ENCODE data around the gene DNAJC5.
"Not testable (repeated sequence)": the region's sequence is repeated elsewhere in the genome, so short reads cannot be mapped to it uniquely, and the experiment has no call there.

The DNAJC5 gene

DNA sequence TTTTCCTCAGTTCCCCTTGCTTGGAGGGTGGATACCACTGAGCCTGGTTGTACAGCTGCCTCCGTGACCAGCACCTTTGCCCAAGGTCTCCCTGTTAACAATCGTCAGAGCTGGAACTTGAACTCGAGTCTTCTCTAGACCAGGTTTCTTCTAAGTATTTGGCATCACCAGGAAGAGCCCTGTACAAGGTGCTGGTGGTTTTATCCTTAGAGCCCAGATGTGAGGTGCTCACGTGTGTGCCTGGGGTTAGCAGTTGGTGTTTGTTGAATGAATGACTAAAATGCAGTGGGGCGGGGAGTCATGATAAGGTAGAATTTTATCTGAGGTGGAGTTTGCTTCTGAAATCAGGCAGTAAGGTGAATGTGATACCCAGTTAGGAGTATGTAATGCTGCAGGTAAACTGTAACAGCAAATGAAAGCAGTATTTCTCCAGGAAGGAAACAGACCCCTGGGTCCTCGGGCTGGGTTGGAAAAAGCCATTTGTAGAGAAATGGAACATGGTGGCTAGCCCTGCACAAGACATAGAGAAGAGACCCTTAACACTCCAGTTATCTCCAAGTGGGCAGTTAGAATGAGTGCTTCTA, 3.1 kb downstream of the DNAJC5 start:
- no peak overlapping the region for H3K4me3 ChIP-seq (ENCODE audit: extremely low read depth, insufficient read depth, low read length, poor library complexity, severe bottlenecking)
- no peak overlapping the region for H3K27ac ChIP-seq (ENCODE audit: low read depth, low read length, severe bottlenecking)
- 95% methylated on average over 6 of the region's 6 CpGs for WGBS, 2 experiments (ENCODE audit: insufficient coverage in 2 of 2)
- H3K36me3 ChIP-seq (ENCODE audit: control insufficient read depth, insufficient read depth, low read length), result peaks cover 19% of the 10 kb centered on the region
- peaks cover 7% of the 10 kb centered on the region for H3K4me1 ChIP-seq (ENCODE audit: control insufficient read depth, insufficient read depth, low read length, poor library complexity, severe bottlenecking)
- no peaks in the 10 kb centered on the region for H3K9me3 ChIP-seq (ENCODE audit: control insufficient read depth, low read length)

DNA sequence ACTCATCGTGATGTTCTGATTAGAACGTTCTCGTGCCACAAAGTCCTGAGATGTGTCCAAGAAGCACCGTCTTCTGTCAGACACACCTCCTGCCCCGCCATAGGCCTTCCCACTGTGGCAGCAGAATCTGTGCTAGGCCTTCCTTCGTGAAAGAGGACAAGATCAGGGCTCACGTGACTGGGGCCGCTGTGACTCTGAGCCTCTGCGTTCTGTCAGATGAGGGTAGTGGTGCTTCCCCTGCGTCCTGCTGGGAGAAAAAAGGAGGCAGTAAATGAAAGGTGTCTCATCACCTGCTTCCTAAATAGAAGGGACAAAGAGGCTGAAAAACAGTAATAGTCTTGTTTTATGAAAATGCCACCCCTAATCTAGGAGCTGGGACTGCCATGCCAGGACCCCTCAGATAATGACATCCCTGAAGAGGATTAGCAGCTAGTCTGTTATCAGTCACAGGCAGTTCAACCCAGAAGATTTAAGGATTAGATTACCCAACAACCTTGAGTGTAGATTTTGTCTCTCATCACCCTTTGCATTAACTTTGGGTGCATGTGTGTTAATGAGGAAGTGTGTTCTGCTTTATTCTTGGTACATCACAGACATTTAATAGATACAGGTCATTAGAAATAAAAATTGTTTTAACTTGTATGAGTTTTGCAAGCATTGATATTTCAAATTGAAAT, 4.1 kb downstream of the DNAJC5 start:
- 88 to 95% methylated on average over 9 to 10 of the region's 10 CpGs for WGBS, 2 experiments (ENCODE audit: insufficient coverage in 2 of 2)
- Histone ChIP-seq H3K4me3 (ENCODE audit: extremely low read depth, insufficient read depth, low read length, poor library complexity, severe bottlenecking) (no peak overlapping the region), H3K4me1 (ENCODE audit: control insufficient read depth, insufficient read depth, low read length, poor library complexity, severe bottlenecking) (peaks cover 5% of the 10 kb centered on the region), H3K27ac (ENCODE audit: low read depth, low read length, severe bottlenecking) (no peak overlapping the region), H3K9me3 (ENCODE audit: control insufficient read depth, low read length) (no peaks in the 10 kb centered on the region), H3K36me3 (ENCODE audit: control insufficient read depth, insufficient read depth, low read length) (peaks cover 19% of the 10 kb centered on the region)

DNA sequence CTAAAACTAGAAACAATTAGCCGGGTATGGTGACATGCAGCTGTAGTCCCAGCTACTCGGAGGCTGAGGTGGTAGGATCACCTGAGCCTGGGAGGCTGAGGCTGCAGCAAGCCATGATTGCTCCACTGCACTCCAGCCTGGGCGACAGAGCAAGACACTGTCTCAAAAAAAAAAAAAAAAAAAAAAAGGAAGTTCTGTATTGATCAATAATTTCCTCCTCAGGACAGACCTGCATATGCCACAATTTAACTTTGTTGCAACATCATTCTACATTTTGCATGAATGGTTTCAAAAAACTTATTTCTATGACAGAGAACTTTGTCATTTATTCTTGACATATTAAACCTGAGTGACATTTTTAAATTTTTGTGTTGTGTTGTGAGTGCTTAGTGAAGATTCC, 5.5 kb downstream of the DNAJC5 start:
- no peaks in the 10 kb centered on the region for H3K9me3 ChIP-seq (ENCODE audit: control insufficient read depth, low read length)
- H3K27ac ChIP-seq (ENCODE audit: low read depth, low read length, severe bottlenecking), result no peak overlapping the region
- H3K36me3 ChIP-seq (ENCODE audit: control insufficient read depth, insufficient read depth, low read length), result peaks cover 24% of the 10 kb centered on the region
- peaks cover 3% of the 10 kb centered on the region for H3K4me1 ChIP-seq (ENCODE audit: control insufficient read depth, insufficient read depth, low read length, poor library complexity, severe bottlenecking)
- H3K4me3 ChIP-seq (ENCODE audit: extremely low read depth, insufficient read depth, low read length, poor library complexity, severe bottlenecking), result no peak overlapping the region
- 100% methylated on average over 1 to 2 of the region's 3 CpGs for WGBS, 2 experiments (ENCODE audit: insufficient coverage in 2 of 2)

- Histone ChIP-seq H3K4me3 (ENCODE audit: extremely low read depth, insufficient read depth, low read length, poor library complexity, severe bottlenecking) (no peak overlapping the region), H3K36me3 (ENCODE audit: control insufficient read depth, insufficient read depth, low read length) (peaks cover 10% of the 10 kb centered on the region), H3K9me3 (ENCODE audit: control insufficient read depth, low read length) (no peaks in the 10 kb centered on the region), H3K27ac (ENCODE audit: low read depth, low read length, severe bottlenecking) (no peak overlapping the region), H3K4me1 (ENCODE audit: control insufficient read depth, insufficient read depth, low read length, poor library complexity, severe bottlenecking) (no peaks in the 10 kb centered on the region)
- WGBS, 2 experiments (ENCODE audit: insufficient coverage in 2 of 2), result 91 to 94% methylated on average over 7 to 9 of the region's 11 CpGs
These were observed 9.1 kb downstream of the DNAJC5 start for GRCh38 chr20:63903796-63904561.

GRCh38 chr20:63908008-63908682, 13.2 kb downstream of the DNAJC5 start:
- Histone ChIP-seq H3K9me3 (ENCODE audit: control insufficient read depth, low read length) (no peaks in the 10 kb centered on the region), H3K4me1 (ENCODE audit: control insufficient read depth, insufficient read depth, low read length, poor library complexity, severe bottlenecking) (peaks cover 7% of the 10 kb centered on the region), H3K27ac (ENCODE audit: low read depth, low read length, severe bottlenecking) (no peak overlapping the region), H3K4me3 (ENCODE audit: extremely low read depth, insufficient read depth, low read length, poor library complexity, severe bottlenecking) (no peak overlapping the region), H3K36me3 (ENCODE audit: control insufficient read depth, insufficient read depth, low read length) (peaks cover 4% of the 10 kb centered on the region)
- 95 to 96% methylated on average over 15 to 16 of the region's 16 CpGs for WGBS, 2 experiments (ENCODE audit: insufficient coverage in 2 of 2)

DNA sequence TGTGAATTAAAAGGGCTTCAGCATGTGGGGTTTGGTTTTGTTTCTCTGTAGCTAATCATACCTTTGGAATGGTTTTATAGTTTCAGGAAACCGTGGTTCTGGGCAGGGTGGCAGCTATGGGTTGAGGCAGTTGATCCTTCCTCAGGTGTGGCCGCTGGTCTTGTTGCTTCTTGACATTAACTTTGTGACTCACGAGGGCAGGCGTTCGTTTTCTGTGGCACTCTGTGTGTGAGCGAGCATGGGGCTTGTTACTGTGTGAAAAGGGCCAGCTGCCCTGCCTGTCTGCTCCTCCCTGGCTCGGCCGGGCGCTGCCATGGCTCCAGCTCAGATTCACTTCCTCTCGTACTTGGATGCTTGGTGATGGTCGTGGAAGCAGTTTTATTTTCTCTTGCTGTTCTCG, 16.2 kb downstream of the DNAJC5 start:
- Histone ChIP-seq H3K4me1 (ENCODE audit: control insufficient read depth, insufficient read depth, low read length, poor library complexity, severe bottlenecking) (peaks cover 7% of the 10 kb centered on the region), H3K27ac (ENCODE audit: low read depth, low read length, severe bottlenecking) (no peak overlapping the region), H3K4me3 (ENCODE audit: extremely low read depth, insufficient read depth, low read length, poor library complexity, severe bottlenecking) (no peak overlapping the region), H3K9me3 (ENCODE audit: control insufficient read depth, low read length) (peaks cover 11% of the 10 kb centered on the region), H3K36me3 (ENCODE audit: control insufficient read depth, insufficient read depth, low read length) (peaks cover 22% of the 10 kb centered on the region)
- 88 to 96% methylated on average over 5 to 12 of the region's 12 CpGs for WGBS, 2 experiments (ENCODE audit: insufficient coverage in 2 of 2)

DNA sequence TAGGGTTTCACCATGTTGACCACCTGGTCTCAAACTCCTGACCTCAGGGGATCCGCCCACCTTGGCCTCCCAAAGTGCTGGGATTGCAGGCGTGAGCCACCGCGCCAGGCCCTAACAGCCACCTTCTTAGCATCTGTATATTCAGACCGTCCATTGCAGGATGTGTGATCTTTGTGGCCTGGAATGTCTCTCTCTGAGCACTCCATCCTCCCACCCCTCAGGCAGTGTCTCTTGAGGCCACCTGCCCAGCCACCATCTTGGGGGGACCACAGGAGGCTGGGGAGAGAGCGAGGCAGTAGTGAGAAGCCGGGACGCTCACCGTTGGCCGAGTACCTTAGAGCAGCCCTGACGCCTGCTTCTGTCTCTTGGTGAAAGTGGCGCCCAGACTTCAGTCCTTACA, 18.8 kb downstream of the DNAJC5 start:
- Histone ChIP-seq H3K9me3 (ENCODE audit: control insufficient read depth, low read length) (peaks cover 11% of the 10 kb centered on the region), H3K4me3 (ENCODE audit: extremely low read depth, insufficient read depth, low read length, poor library complexity, severe bottlenecking) (no peak overlapping the region), H3K4me1 (ENCODE audit: control insufficient read depth, insufficient read depth, low read length, poor library complexity, severe bottlenecking) (peaks cover 7% of the 10 kb centered on the region), H3K36me3 (ENCODE audit: control insufficient read depth, insufficient read depth, low read length) (peaks cover 28% of the 10 kb centered on the region), H3K27ac (ENCODE audit: low read depth, low read length, severe bottlenecking) (no peak overlapping the region)
- 98% methylated on average over 12 of the region's 12 CpGs for WGBS, 2 experiments (ENCODE audit: insufficient coverage in 2 of 2)

GRCh38 chr20:63915471-63915870, 20.5 kb downstream of the DNAJC5 start:
- WGBS, 2 experiments (ENCODE audit: insufficient coverage in 2 of 2), result 98 to 100% methylated on average over 5 of the region's 6 CpGs
- Histone ChIP-seq H3K27ac (ENCODE audit: low read depth, low read length, severe bottlenecking) (no peak overlapping the region), H3K9me3 (ENCODE audit: control insufficient read depth, low read length) (peaks cover 11% of the 10 kb centered on the region), H3K4me3 (ENCODE audit: extremely low read depth, insufficient read depth, low read length, poor library complexity, severe bottlenecking) (no peak overlapping the region), H3K4me1 (ENCODE audit: control insufficient read depth, insufficient read depth, low read length, poor library complexity, severe bottlenecking) (peaks cover 7% of the 10 kb centered on the region), H3K36me3 (ENCODE audit: control insufficient read depth, insufficient read depth, low read length) (peaks cover 34% of the 10 kb centered on the region)

GRCh38 chr20:63916371-63916939, 21.5 kb downstream of the DNAJC5 start:
- Histone ChIP-seq H3K9me3 (ENCODE audit: control insufficient read depth, low read length) (peaks cover 11% of the 10 kb centered on the region), H3K36me3 (ENCODE audit: control insufficient read depth, insufficient read depth, low read length) (peaks cover 38% of the 10 kb centered on the region)
- H3K27ac ChIP-seq (ENCODE audit: low read depth, low read length, severe bottlenecking); H3K4me3 ChIP-seq (ENCODE audit: extremely low read depth, insufficient read depth, low read length, poor library complexity, severe bottlenecking); H3K4me1 ChIP-seq (ENCODE audit: control insufficient read depth, insufficient read depth, low read length, poor library complexity, severe bottlenecking): not testable (repeated sequence)
- 97% methylated on average over 6 to 7 of the region's 8 CpGs for WGBS, 2 experiments (ENCODE audit: insufficient coverage in 2 of 2)

- no peak overlapping the region for H3K4me3 ChIP-seq (ENCODE audit: extremely low read depth, insufficient read depth, low read length, poor library complexity, severe bottlenecking)
- H3K9me3 ChIP-seq (ENCODE audit: control insufficient read depth, low read length), result peaks cover 11% of the 10 kb centered on the region
- H3K27ac ChIP-seq (ENCODE audit: low read depth, low read length, severe bottlenecking), result no peak overlapping the region
- H3K4me1 ChIP-seq (ENCODE audit: control insufficient read depth, insufficient read depth, low read length, poor library complexity, severe bottlenecking), result no peaks in the 10 kb centered on the region
- H3K36me3 ChIP-seq (ENCODE audit: control insufficient read depth, insufficient read depth, low read length), result peaks cover 38% of the 10 kb centered on the region
- 96% methylated on average over 10 to 11 of the region's 11 CpGs for WGBS, 2 experiments (ENCODE audit: insufficient coverage in 2 of 2)
These were observed 22.9 kb downstream of the DNAJC5 start for GRCh38 chr20:63917811-63918210.

Measured in mesodermal cell (in vitro differentiated cells).